Keratinocyte (primary cell): ENCODE results near the gene BEND4. TPM values are rescaled to one million over a fixed set of nuclear protein-coding genes. Genes with fewer than 3 reads are reported as not detected.

Experiments used
- DNase-seq: peaks from one replicate; pipeline ENCODE4 v3.0.0-alpha.2; 2011; ENCODE audit warnings: low read depth, missing footprints, low spot score
- FAIRE-seq: peaks from 2 replicates; lab custom pipeline; 2011; peaks lifted over from hg19 to GRCh38; lab: Jason Lieb, UNC
- H2AFZ ChIP-seq: 2 replicates; pipeline ENCODE4 v1.6.0; 2012; ENCODE audit warnings: low read length, control low read depth, inconsistent platforms; ENCODE audit not compliant: control insufficient read depth
- H3K27ac ChIP-seq: 2 replicates; pipeline ENCODE4 v1.5.1; 2011; ENCODE audit warnings: low read length; ENCODE audit not compliant: control insufficient read depth, insufficient read depth
- H3K27me3 ChIP-seq: 3 replicates; pipeline ENCODE4 v1.6.0; 2011; ENCODE audit warnings: low read length; ENCODE audit not compliant: control insufficient read depth, insufficient read depth; ENCODE audit errors: extremely low read depth
- H3K36me3 ChIP-seq, 2 experiments: 2 replicates in 1 of 2; 3 replicates in 1 of 2; pipeline ENCODE4 v1.5.1; 2011; ENCODE audit warnings: low read length in 2 of 2, mild to moderate bottlenecking in 1 of 2; ENCODE audit not compliant: control insufficient read depth in 2 of 2, insufficient read depth in 2 of 2; ENCODE audit errors: extremely low read depth in 1 of 2
- H3K4me1 ChIP-seq: 3 replicates; pipeline ENCODE4 v1.5.1; 2011; ENCODE audit warnings: low read length; ENCODE audit not compliant: control insufficient read depth, insufficient read depth; ENCODE audit errors: extremely low read depth
- H3K4me2 ChIP-seq: 3 replicates; pipeline ENCODE4 v1.6.0; 2011; ENCODE audit warnings: low read depth, low read length; ENCODE audit not compliant: control insufficient read depth, insufficient read depth; ENCODE audit errors: extremely low read depth
- H3K4me3 ChIP-seq, 3 experiments: fragments of 200-600 bp in 1 of 3; sonication (generic) in 1 of 3; 2 replicates in 2 of 3; 3 replicates in 1 of 3; pipeline ENCODE4 v1.5.1; 2011 to 2016; ENCODE audit warnings: low read length in 3 of 3, mild to moderate bottlenecking in 3 of 3, control low read depth in 2 of 3, inconsistent platforms in 1 of 3, low read depth in 1 of 3, mixed read lengths in 1 of 3, mixed run types in 1 of 3, moderate library complexity in 1 of 3; ENCODE audit not compliant: control insufficient read depth in 2 of 3, insufficient read depth in 2 of 3; ENCODE audit errors: extremely low read depth in 1 of 3
- H3K79me2 ChIP-seq: 2 replicates; pipeline ENCODE4 v1.6.0; 2012; ENCODE audit warnings: low read length; ENCODE audit not compliant: control insufficient read depth, insufficient read depth
- H3K9ac ChIP-seq: 3 replicates; pipeline ENCODE4 v1.6.0; 2011; ENCODE audit warnings: low read length; ENCODE audit not compliant: control insufficient read depth, insufficient read depth; ENCODE audit errors: extremely low read depth
- H3K9me1 ChIP-seq: 3 replicates; pipeline ENCODE4 v1.6.0; 2011; ENCODE audit warnings: low read length; ENCODE audit not compliant: control insufficient read depth, insufficient read depth; ENCODE audit errors: extremely low read depth
- H3K9me3 ChIP-seq: 2 replicates; pipeline ENCODE4 v1.5.1; 2012; ENCODE audit warnings: low read depth, low read length; ENCODE audit not compliant: control insufficient read depth
- H4K20me1 ChIP-seq: 3 replicates; pipeline ENCODE4 v1.6.0; 2011; ENCODE audit warnings: low read length; ENCODE audit not compliant: control insufficient read depth, insufficient read depth; ENCODE audit errors: extremely low read depth
- CTCF ChIP-seq, 3 experiments: IDR thresholded peaks in 1 of 3; conservative IDR thresholded peaks in 1 of 3; optimal IDR thresholded peaks in 1 of 3; 2 replicates in 2 of 3; 3 replicates in 1 of 3; pipeline versions ENCODE3 to v1.5.1; 2011; ENCODE audit warnings: low read length in 3 of 3, mild to moderate bottlenecking in 3 of 3, moderate library complexity in 2 of 3, control low read depth in 1 of 3, inconsistent platforms in 1 of 3; ENCODE audit not compliant: insufficient read depth in 2 of 3; ENCODE audit errors: extremely low read depth in 1 of 3
- EZH2 ChIP-seq: IDR thresholded peaks from one replicate; pipeline ENCODE4 v1.6.1; 2012; ENCODE audit warnings: inconsistent platforms, mild to moderate bottlenecking, low read length, moderate library complexity
- dilution Hi-C: fragments of 300-500 bp; cut with MboI; formaldehyde crosslinking; loops from one replicate; pipeline ENCODE4 v1.7.0; 2020; ENCODE audit warnings: low sequenced_read_pairs; ENCODE audit not compliant: extremely low pct_ligation_motif_present
- polyA plus RNA-seq, 5 experiments: library from polyadenylated mRNA; depleted of rRNA in 3 of 5; stranded (reverse) in 3 of 5; stranded (forward) in 1 of 5; unstranded in 1 of 5; fragments of >200 nt; gene quantifications; 1 replicate in 1 of 5; 2 replicates in 3 of 5; 3 replicates in 1 of 5; pipeline versions ENCODE4 v1.2.1 to v1.2.3, GENCODE V29; 2011 to 2012; ENCODE audit warnings: missing spikeins in 2 of 5, low read depth in 1 of 5, low replicate concordance in 1 of 5

BEND4 gene
- polyA plus RNA-seq, 1 donor (not counting 4 experiments of a cell fraction or from before 2014, with no cell fraction given), result not detected

GRCh38 chr4:42112846-42113245, 39.6 kb downstream of the BEND4 start:
- no peaks in the 10 kb centered on the region for H3K36me3 ChIP-seq
- H3K9me1 ChIP-seq, result no peaks in the 10 kb centered on the region
- no peaks in the 10 kb centered on the region for H3K4me1 ChIP-seq
- TF ChIP-seq EZH2 (no peak), CTCF (optimal IDR thresholded peaks at IDR 0.05 in 1 of 3, IDR thresholded peaks at IDR 0.05 in 1 of 3, conservative IDR thresholded peaks at IDR 0.05 in 1 of 3; ENCODE audit: extremely low read depth in 1 of 3, insufficient read depth in 2 of 3, low read length in 3 of 3) (no peak)
- dilution Hi-C loops, result no loop called here
- FAIRE-seq, result no peak
- no peaks in the 10 kb centered on the region for H3K79me2 ChIP-seq
- no peak overlapping the region for H3K27ac ChIP-seq
- H4K20me1 ChIP-seq, result no peaks in the 10 kb centered on the region
- H3K4me3 ChIP-seq, result no peak overlapping the region
- no peak overlapping the region for H3K9ac ChIP-seq
- H3K27me3 ChIP-seq, result peaks cover 8% of the 10 kb centered on the region
- no peaks in the 10 kb centered on the region for H3K9me3 ChIP-seq
- H3K4me2 ChIP-seq, result no peak overlapping the region
- H2AFZ ChIP-seq, result no peak overlapping the region
- DNase-seq, result no peak

- DNase-seq (no peak), FAIRE-seq (no peak)
- no peaks in the 10 kb centered on the region for H3K79me2 ChIP-seq
- H2AFZ ChIP-seq, result no peak overlapping the region
- no peaks in the 10 kb centered on the region for H3K36me3 ChIP-seq
- no peak overlapping the region for H3K4me3 ChIP-seq
- H4K20me1 ChIP-seq, result no peaks in the 10 kb centered on the region
- H3K9me1 ChIP-seq, result no peaks in the 10 kb centered on the region
- no peak overlapping the region for H3K4me2 ChIP-seq
- H3K9ac ChIP-seq, result no peak overlapping the region
- H3K9me3 ChIP-seq, result no peaks in the 10 kb centered on the region
- no peak overlapping the region for H3K27ac ChIP-seq
- dilution Hi-C loops, result no loop called here
- peaks cover 9% of the 10 kb centered on the region for H3K4me1 ChIP-seq
- H3K27me3 ChIP-seq, result no peaks in the 10 kb centered on the region
- TF ChIP-seq CTCF (optimal IDR thresholded peaks at IDR 0.05 in 1 of 3, IDR thresholded peaks at IDR 0.05 in 1 of 3, conservative IDR thresholded peaks at IDR 0.05 in 1 of 3; ENCODE audit: extremely low read depth in 1 of 3, insufficient read depth in 2 of 3, low read length in 3 of 3) (no peak), EZH2 (no peak)
Measured at GRCh38 chr4:42104521-42104920, 47.9 kb downstream of the BEND4 start.
